IPS-20b (cell line): ENCODE data around the gene PTPRN2.
"Not testable (repeated sequence)": the region's sequence is repeated elsewhere in the genome, so short reads cannot be mapped to it uniquely, and the experiment has no call there.

Experiments used
- H3K27ac ChIP-seq: one replicate; pipeline ENCODE4 v1.5.1; 2013; ENCODE audit warnings: low read length
- H3K27me3 ChIP-seq: 2 replicates; pipeline ENCODE4 v1.6.1; 2013; ENCODE audit warnings: mild to moderate bottlenecking, low read length, inconsistent platforms; ENCODE audit not compliant: insufficient read depth
- H3K36me3 ChIP-seq: 2 replicates; pipeline ENCODE4 v1.6.1; 2013; ENCODE audit warnings: low read depth, mild to moderate bottlenecking, inconsistent platforms, low read length, moderate library complexity; ENCODE audit not compliant: insufficient read depth
- H3K4me1 ChIP-seq: 2 replicates; pipeline ENCODE4 v1.6.1; 2013; ENCODE audit warnings: mild to moderate bottlenecking, control low read depth, inconsistent platforms, low read length, moderate library complexity; ENCODE audit not compliant: insufficient read depth
- H3K4me3 ChIP-seq: 2 replicates; pipeline ENCODE4 v1.5.1; 2013; ENCODE audit warnings: mild to moderate bottlenecking, low read length, inconsistent platforms
- H3K9ac ChIP-seq: 2 replicates; pipeline ENCODE4 v1.6.1; 2013; ENCODE audit warnings: low read depth, mild to moderate bottlenecking, inconsistent platforms, low read length, moderate library complexity
- H3K9me3 ChIP-seq: 2 replicates; pipeline ENCODE4 v1.6.1; 2013; ENCODE audit warnings: mild to moderate bottlenecking, low read depth, low read length, inconsistent platforms; ENCODE audit not compliant: insufficient read depth

Gene PTPRN2

GRCh38 chr7:157707983-157708918, 879.4 kb downstream of the PTPRN2 start:
- H3K9ac ChIP-seq: no peak overlapping the region
- H3K27ac ChIP-seq: no peak overlapping the region
- H3K36me3 ChIP-seq: no peaks in the 10 kb centered on the region
- no peaks in the 10 kb centered on the region for H3K27me3 ChIP-seq
- no peaks in the 10 kb centered on the region for H3K4me1 ChIP-seq
- no peak overlapping the region for H3K4me3 ChIP-seq
- peaks cover 35% of the 10 kb centered on the region for H3K9me3 ChIP-seq

GRCh38 chr7:157704365-157704764, 883.3 kb downstream of the PTPRN2 start:
- H3K36me3 ChIP-seq: no peaks in the 10 kb centered on the region
- H3K9ac ChIP-seq: no peak overlapping the region
- peaks cover 36% of the 10 kb centered on the region for H3K9me3 ChIP-seq
- H3K27me3 ChIP-seq: no peaks in the 10 kb centered on the region
- no peak overlapping the region for H3K27ac ChIP-seq
- no peak overlapping the region for H3K4me3 ChIP-seq
- H3K4me1 ChIP-seq: no peaks in the 10 kb centered on the region

GRCh38 chr7:157703534-157704195, 884.0 kb downstream of the PTPRN2 start:
- no peaks in the 10 kb centered on the region for H3K4me1 ChIP-seq
- peaks cover 34% of the 10 kb centered on the region for H3K9me3 ChIP-seq
- no peaks in the 10 kb centered on the region for H3K36me3 ChIP-seq
- no peaks in the 10 kb centered on the region for H3K27me3 ChIP-seq
- H3K4me3 ChIP-seq: no peak overlapping the region
- H3K9ac ChIP-seq: no peak overlapping the region
- no peak overlapping the region for H3K27ac ChIP-seq

GRCh38 chr7:157703131-157703530, 884.5 kb downstream of the PTPRN2 start:
- H3K4me3 ChIP-seq: no peak overlapping the region
- H3K27me3 ChIP-seq: no peaks in the 10 kb centered on the region
- no peaks in the 10 kb centered on the region for H3K4me1 ChIP-seq
- H3K9me3 ChIP-seq: peaks cover 34% of the 10 kb centered on the region
- H3K9ac ChIP-seq: no peak overlapping the region
- no peak overlapping the region for H3K27ac ChIP-seq
- H3K36me3 ChIP-seq: no peaks in the 10 kb centered on the region

- no peak overlapping the region for H3K4me3 ChIP-seq
- no peaks in the 10 kb centered on the region for H3K36me3 ChIP-seq
- no peaks in the 10 kb centered on the region for H3K27me3 ChIP-seq
These were observed 885.2 kb downstream of the PTPRN2 start for GRCh38 chr7:157702311-157703023.

GRCh38 chr7:157701395-157702180, 886.0 kb downstream of the PTPRN2 start:
- not testable (repeated sequence) for H3K27ac ChIP-seq, H3K4me3 ChIP-seq, H3K4me1 ChIP-seq, H3K9ac ChIP-seq, H3K36me3 ChIP-seq, H3K27me3 ChIP-seq
- peaks cover 24% of the 10 kb centered on the region for H3K9me3 ChIP-seq

More at GRCh38 chr7:157702311-157703023, 885.2 kb downstream of the PTPRN2 start:
- Histone ChIP-seq H3K27ac (no peak overlapping the region), H3K9me3 (peaks cover 31% of the 10 kb centered on the region), H3K9ac (no peak overlapping the region), H3K4me1 (no peaks in the 10 kb centered on the region)

- H3K36me3 ChIP-seq: no peaks in the 10 kb centered on the region
- no peak overlapping the region for H3K4me3 ChIP-seq
- peaks cover 14% of the 10 kb centered on the region for H3K9me3 ChIP-seq
- no peaks in the 10 kb centered on the region; the same call in 1 of the 2 replicates for H3K27me3 ChIP-seq
- H3K9ac ChIP-seq: no peak overlapping the region
- H3K27ac ChIP-seq: no peak overlapping the region
- H3K4me1 ChIP-seq: no peaks in the 10 kb centered on the region
These were observed 887.2 kb downstream of the PTPRN2 start for GRCh38 chr7:157700231-157701005.

- peaks cover 13% of the 10 kb centered on the region for H3K9me3 ChIP-seq
These were observed 888.1 kb downstream of the PTPRN2 start for GRCh38 chr7:157699357-157700013.

GRCh38 chr7:157697287-157697686, 890.3 kb downstream of the PTPRN2 start:
- not testable (repeated sequence) for H3K27ac ChIP-seq, H3K9ac ChIP-seq, H3K36me3 ChIP-seq, H3K4me1 ChIP-seq, H3K4me3 ChIP-seq
- Histone ChIP-seq H3K27me3 (peaks cover 29% of the 10 kb centered on the region), H3K9me3 (peaks cover 16% of the 10 kb centered on the region)

More at GRCh38 chr7:157699357-157700013, 888.1 kb downstream of the PTPRN2 start:
- Histone ChIP-seq H3K27me3 (peaks cover 7% of the 10 kb centered on the region), H3K9ac (no peak overlapping the region), H3K36me3 (no peaks in the 10 kb centered on the region), H3K4me3 (no peak overlapping the region), H3K4me1 (no peaks in the 10 kb centered on the region), H3K27ac (no peak overlapping the region)

- not testable (repeated sequence) for H3K36me3 ChIP-seq, H3K27ac ChIP-seq, H3K9ac ChIP-seq, H3K4me3 ChIP-seq, H3K4me1 ChIP-seq
- H3K9me3 ChIP-seq: peaks cover 19% of the 10 kb centered on the region
- peaks cover 43% of the 10 kb centered on the region for H3K27me3 ChIP-seq
These were observed 892.0 kb downstream of the PTPRN2 start for GRCh38 chr7:157695609-157696008.
